Left ventricle myocardium superior (tissue), 1 donor: ENCODE results near the gene CIDEC. TPM values are rescaled to one million over a fixed set of nuclear protein-coding genes. Genes with fewer than 3 reads are reported as not detected.
A peak's percentile ranks its signal among the peaks of the same experiment; 100 is the strongest.
"Not testable (repeated sequence)": the region's sequence is repeated elsewhere in the genome, so short reads cannot be mapped to it uniquely, and the experiment has no call there.

Source experiments
- ATAC-seq: fragments of 200-7000 bp; cut with Tn5 transposase; one replicate; pipeline ENCODE4 v1.9.1; 2020; ENCODE audit warnings: mild to moderate bottlenecking, moderate library complexity
- DNase-seq: peaks from one replicate; pipeline ENCODE4 v3.0.0-alpha.2; 2020
- intact Hi-C: fragments of 100-400 bp; cut with micrococcal nuclease; formaldehyde crosslinking; loops from one replicate; pipeline ENCODE4 v1.11.0; 2022
- total RNA-seq: library from RNA; stranded (reverse); fragmentation: NEBNext Ultra II Directional; extraction: Animal tissue kit (Norgen Biotek cat#: 25700); gene quantifications from one replicate; pipeline ENCODE4 v1.2.1, GENCODE V29; 2021
- donor health status: DM: no; HTN: yes; CAD: no; lungs with severe emphysema.

Gene CIDEC
- total RNA-seq, 1 donor from 2014 or later = 2.5 TPM

- ATAC-seq (no peak), DNase-seq (no peak)
- intact Hi-C loops = no loop called here
Observed at GRCh38 chr3:9883706-9884554, 3.9 kb upstream of the CIDEC start.

- intact Hi-C loops = no loop called here
- no peak for ATAC-seq
- DNase-seq = no peak
Observed at GRCh38 chr3:9881441-9881840, 1.4 kb upstream of the CIDEC start.

GRCh38 chr3:9878700-9879099 is 1.4 kb downstream of the CIDEC start:
- DNase-seq (no peak), ATAC-seq (no peak)
- intact Hi-C loops = no loop called here

- ATAC-seq = no peak
- intact Hi-C loops = no loop called here
- DNase-seq = no peak
Observed at GRCh38 chr3:9876991-9877390, 3.1 kb downstream of the CIDEC start.

- DNase-seq, intact Hi-C loops, ATAC-seq: not testable (repeated sequence)
Observed at GRCh38 chr3:9876255-9876654, 3.8 kb downstream of the CIDEC start.

- DNase-seq = no peak
- ATAC-seq = no peak
- intact Hi-C loops = no loop called here
Observed at GRCh38 chr3:9875448-9875847, 4.6 kb downstream of the CIDEC start.

GRCh38 chr3:9872067-9872466 is 8.0 kb downstream of the CIDEC start:
- DNase-seq, ATAC-seq, intact Hi-C loops: not testable (repeated sequence)

GRCh38 chr3:9870978-9871377 is 9.1 kb downstream of the CIDEC start:
- no peak for ATAC-seq
- intact Hi-C loops = no loop called here
- DNase-seq = no peak

GRCh38 chr3:9869955-9870354 is 10.1 kb downstream of the CIDEC start:
- DNase-seq (no peak), ATAC-seq (no peak)
- intact Hi-C loops = no loop called here

- no peak for DNase-seq
- intact Hi-C loops = no loop called here
- no peak for ATAC-seq
Observed at GRCh38 chr3:9867106-9867505, 12.9 kb downstream of the CIDEC start.

- intact Hi-C loops = no loop called here
- ATAC-seq (no peak), DNase-seq (no peak)
Observed at GRCh38 chr3:9866639-9867038, 13.4 kb downstream of the CIDEC start.

GRCh38 chr3:9865125-9865637 is 14.9 kb downstream of the CIDEC start:
- intact Hi-C loops, ATAC-seq, DNase-seq: not testable (repeated sequence)

GRCh38 chr3:9864200-9864927 is 15.7 kb downstream of the CIDEC start:
- ATAC-seq (peak; percentile 44), DNase-seq (peak; percentile 67)
- intact Hi-C loops = no loop called here

- intact Hi-C loops = no loop called here
- ATAC-seq = no peak
Observed at GRCh38 chr3:9863058-9863772, 16.8 kb downstream of the CIDEC start.

GRCh38 chr3:9862391-9863057 is 17.5 kb downstream of the CIDEC start:
- peak; percentile 93 for ATAC-seq
- intact Hi-C loops = no loop called here
- peak; percentile 84 for DNase-seq

More at GRCh38 chr3:9863058-9863772, 16.8 kb downstream of the CIDEC start:
- DNase-seq = no peak

GRCh38 chr3:9861626-9862130 is 18.4 kb downstream of the CIDEC start:
- DNase-seq (no peak), ATAC-seq (no peak)
- intact Hi-C loops = no loop called here

- intact Hi-C loops = no loop called here
Observed at GRCh38 chr3:9861201-9861600, 18.9 kb downstream of the CIDEC start.

GRCh38 chr3:9859530-9860025 is 20.5 kb downstream of the CIDEC start:
- intact Hi-C loops = no loop called here
- ATAC-seq (no peak), DNase-seq (no peak)

More at GRCh38 chr3:9861201-9861600, 18.9 kb downstream of the CIDEC start:
- DNase-seq (no peak), ATAC-seq (no peak)

GRCh38 chr3:9855594-9855993 is 24.5 kb downstream of the CIDEC start:
- DNase-seq (no peak), ATAC-seq (no peak)
- intact Hi-C loops = no loop called here
